ENCODE results near the gene GLS.

DNA sequence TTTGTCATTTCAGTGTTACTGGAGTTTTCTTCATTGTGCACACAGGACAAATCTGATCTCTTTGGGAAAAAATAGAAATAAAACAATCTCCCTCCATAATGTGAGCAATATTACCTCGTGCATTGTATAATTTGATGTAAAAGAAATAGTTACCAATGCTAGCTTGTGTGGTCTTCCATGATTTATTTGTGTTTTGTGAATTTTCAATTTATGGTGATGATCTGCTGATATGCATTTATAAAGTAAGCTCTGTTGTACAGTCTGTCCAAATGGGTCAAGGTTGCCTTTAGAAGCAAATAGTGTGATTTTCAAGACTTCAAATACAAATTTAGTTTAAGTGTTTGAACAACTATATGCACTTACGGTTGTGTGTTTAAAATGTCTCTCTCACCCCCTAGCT is 82.5 kb downstream of the GLS start:
- TF ChIP-seq CTCF (IDR thresholded peaks at IDR 0.05) (no peak), EP300 (IDR thresholded peaks at IDR 0.05) (no peak)
